Peyer's patch (tissue), 4 donors: Measurements from ENCODE around the gene PROM2. TPM values are rescaled to one million over a fixed set of nuclear protein-coding genes. Genes with fewer than 3 reads are reported as not detected.
A peak's percentile ranks its signal among the peaks of the same experiment; 100 is the strongest.

Experiments used
- DNase-seq, 3 donors: peaks; one replicate each; pipeline ENCODE4 v3.0.0-alpha.2; 2017 to 2019
- H3K27ac ChIP-seq, 4 donors: fragments of 200-600 bp; sonication (generic); one replicate each; pipeline ENCODE4 v1.5.1; 2016 to 2019
- H3K27me3 ChIP-seq, 2 donors: fragments of 200-600 bp; sonication (generic); one replicate each; pipeline ENCODE4 v1.5.1; 2019
- H3K36me3 ChIP-seq, 3 donors: fragments of 200-600 bp; sonication (generic); one replicate each; pipeline ENCODE4 v1.5.1; 2016 to 2019
- H3K4me1 ChIP-seq, 4 donors: fragments of 200-600 bp; sonication (generic); one replicate each; pipeline ENCODE4 v1.5.1; 2016 to 2019
- H3K4me3 ChIP-seq, 4 donors: fragments of 200-600 bp; sonication (generic); 1 replicate in 3 of 4; 2 replicates in 1 of 4; pipeline ENCODE4 v1.5.1; 2016 to 2019; ENCODE audit warnings: mild to moderate bottlenecking in 1 of 4
- H3K9me3 ChIP-seq, 4 donors: fragments of 200-600 bp; sonication (generic); one replicate each; pipeline ENCODE4 v1.5.1; 2016 to 2019; ENCODE audit warnings: mild to moderate bottlenecking in 1 of 4
- CTCF ChIP-seq, 6 experiments: fragments of 450-650 bp in 4 of 6; fragments of 200-600 bp in 2 of 6; sonication (generic) in 1 of 6; IDR thresholded peaks; one replicate each; pipeline ENCODE4 v1.5.1; 2017 to 2019; ENCODE audit warnings: antibody characterized with exemption in 6 of 6, mild to moderate bottlenecking in 3 of 6, moderate library complexity in 1 of 6
- POLR2A ChIP-seq, 2 donors: fragments of 450-650 bp; IDR thresholded peaks; one replicate each; pipeline ENCODE4 v1.5.1; 2017; ENCODE audit warnings: antibody characterized with exemption in 2 of 2, mild to moderate bottlenecking in 2 of 2, moderate library complexity in 2 of 2
- total RNA-seq, 4 donors: library from RNA; depleted of rRNA; stranded (reverse); fragments of >200 nt; gene quantifications; one replicate each; pipeline ENCODE4 v1.1.0, GENCODE V29; 2016

Gene PROM2
- total RNA-seq, 4 donors from 2014 or later: 13.1 to 68.9 (median 39.2) TPM

- H3K27me3 ChIP-seq: no peaks in the 10 kb centered on the region
- H3K4me3 ChIP-seq: peak within 1 kb of the TSS in 3 of 4 donors; percentile 14 to 28 (median 20)
- H3K27ac ChIP-seq: no peak within 1 kb of the TSS
- peaks cover 0 to 5% (median 0%) of the 10 kb centered on the region in 4 donors for H3K9me3 ChIP-seq
- no peak for DNase-seq
- TF ChIP-seq CTCF (IDR thresholded peaks at IDR 0.05): no peak
- TF ChIP-seq POLR2A (IDR thresholded peaks at IDR 0.05): no peak
- no peaks in the 10 kb centered on the region for H3K36me3 ChIP-seq
- no peaks in the 10 kb centered on the region for H3K4me1 ChIP-seq
Observed at GRCh38 chr2:95296880-95297487, 22.7 kb downstream of the PROM2 start, which contains the start of gene KCNIP3. Gene KCNIP3 (plus strand): TSS chr2:95297347. CDS start chr2:95297439, 92 bp downstream.

GRCh38 chr2:95297639-95298395 lies 23.6 kb downstream of the PROM2 start:
- H3K27me3 ChIP-seq: no peaks in the 10 kb centered on the region
- H3K4me3 ChIP-seq: peak overlapping the region in 3 of 4 donors; percentile 14 to 28 (median 20)
- DNase-seq: no peak
- H3K27ac ChIP-seq: no peak overlapping the region
- no peaks in the 10 kb centered on the region for H3K36me3 ChIP-seq
- no peaks in the 10 kb centered on the region for H3K9me3 ChIP-seq
- TF ChIP-seq POLR2A (IDR thresholded peaks at IDR 0.05) (no peak), CTCF (IDR thresholded peaks at IDR 0.05) (no peak)
- H3K4me1 ChIP-seq: no peaks in the 10 kb centered on the region

GRCh38 chr2:95298486-95299111 lies 24.4 kb downstream of the PROM2 start:
- Histone ChIP-seq H3K27me3 (no peaks in the 10 kb centered on the region), H3K27ac (no peak overlapping the region), H3K4me3 (no peak overlapping the region), H3K4me1 (no peaks in the 10 kb centered on the region), H3K9me3 (no peaks in the 10 kb centered on the region), H3K36me3 (no peaks in the 10 kb centered on the region)
- no peak for TF ChIP-seq CTCF (IDR thresholded peaks at IDR 0.05)
- no peak for TF ChIP-seq POLR2A (IDR thresholded peaks at IDR 0.05)
- DNase-seq: no peak

- Histone ChIP-seq H3K27ac (no peak overlapping the region), H3K4me1 (no peaks in the 10 kb centered on the region), H3K4me3 (no peak overlapping the region), H3K9me3 (no peaks in the 10 kb centered on the region), H3K36me3 (no peaks in the 10 kb centered on the region), H3K27me3 (no peaks in the 10 kb centered on the region)
- TF ChIP-seq POLR2A (IDR thresholded peaks at IDR 0.05): no peak
- TF ChIP-seq CTCF (IDR thresholded peaks at IDR 0.05): no peak
- no peak for DNase-seq
Observed at GRCh38 chr2:95299961-95300360, 25.7 kb downstream of the PROM2 start.

- H3K4me1 ChIP-seq: no peaks in the 10 kb centered on the region
- DNase-seq: peak in 2 of 3 donors; percentile 51 to 62
- no peak overlapping the region for H3K27ac ChIP-seq
Observed at GRCh38 chr2:95300450-95300849, 26.2 kb downstream of the PROM2 start.

More at GRCh38 chr2:95300450-95300849, 26.2 kb downstream of the PROM2 start:
- no peaks in the 10 kb centered on the region for H3K9me3 ChIP-seq
- H3K36me3 ChIP-seq: no peaks in the 10 kb centered on the region
- no peak overlapping the region for H3K4me3 ChIP-seq
- no peak for TF ChIP-seq POLR2A (IDR thresholded peaks at IDR 0.05)
- TF ChIP-seq CTCF (IDR thresholded peaks at IDR 0.05): no peak
- no peaks in the 10 kb centered on the region for H3K27me3 ChIP-seq
